SU-DHL-6 (cell line): Measurements from ENCODE around the gene PILRA.

Experiments used
- H2AFZ ChIP-seq: fragments of 200-600 bp; sonication (generic); 2 replicates; pipeline ENCODE4 v1.6.1; 2014; ENCODE audit warnings: low read depth, mild to moderate bottlenecking, moderate library complexity, mixed read lengths, antibody characterized with exemption, low read length; ENCODE audit not compliant: severe bottlenecking
- H3F3A ChIP-seq: fragments of 200-600 bp; shearing (Covaris generic); 2 replicates; pipeline ENCODE4 v1.6.0; 2016; ENCODE audit warnings: antibody characterized with exemption, mild to moderate bottlenecking; ENCODE audit not compliant: insufficient read depth
- H3K27ac ChIP-seq: fragments of 200-600 bp; sonication (generic); 2 replicates; pipeline ENCODE4 v1.5.1; 2016; ENCODE audit warnings: low read depth, mild to moderate bottlenecking, low read length, moderate library complexity, mixed read lengths
- H3K27me3 ChIP-seq: fragments of 200-600 bp; sonication (generic), shearing (Covaris generic); 2 replicates; pipeline ENCODE4 v1.6.0; 2014; ENCODE audit warnings: mild to moderate bottlenecking, low read length
- H3K36me3 ChIP-seq: fragments of 200-600 bp; sonication (generic); 2 replicates; pipeline ENCODE4 v1.6.1; 2014; ENCODE audit warnings: mild to moderate bottlenecking, low read length, mixed read lengths
- H3K4me2 ChIP-seq: fragments of 300-600, 200-600 bp; shearing (Covaris generic), sonication (generic); 2 replicates; pipeline ENCODE4 v1.6.0; 2014; ENCODE audit warnings: low read length, low read depth, mild to moderate bottlenecking; ENCODE audit not compliant: poor library complexity, severe bottlenecking
- H3K4me3 ChIP-seq: fragments of 200-600 bp; sonication (generic); 2 replicates; pipeline ENCODE4 v1.5.1; 2014; ENCODE audit warnings: antibody characterized with exemption, low read length, mild to moderate bottlenecking, mixed read lengths; ENCODE audit not compliant: insufficient read depth, poor library complexity, severe bottlenecking
- H3K79me2 ChIP-seq: fragments of 200-600 bp; sonication (generic); 2 replicates; pipeline ENCODE4 v1.6.1; 2014; ENCODE audit warnings: mild to moderate bottlenecking, low read length, moderate library complexity; ENCODE audit not compliant: insufficient read depth
- H3K9ac ChIP-seq: fragments of 200-600 bp; sonication (generic); 2 replicates; pipeline ENCODE4 v1.7.0; 2014; ENCODE audit warnings: mild to moderate bottlenecking, low read length
- H3K9me2 ChIP-seq: fragments of 200-600 bp; sonication (generic); replicated peaks from 2 replicates; pipeline ENCODE4 v1.6.1; 2014; ENCODE audit warnings: low read length; ENCODE audit not compliant: insufficient read depth
- H3K9me3 ChIP-seq: fragments of 200-600 bp; sonication (generic); 2 replicates; pipeline ENCODE4 v1.6.1; 2014; ENCODE audit warnings: low read length, mixed read lengths; ENCODE audit not compliant: insufficient read depth
- H4K20me1 ChIP-seq: fragments of 200-600 bp; sonication (generic); 2 replicates; pipeline ENCODE4 v1.6.1; 2014; ENCODE audit warnings: low read depth, mild to moderate bottlenecking, antibody characterized with exemption, low read length, moderate library complexity, mixed read lengths
- CTCF ChIP-seq: fragments of 200-600 bp; sonication (generic); IDR thresholded peaks from one replicate; pipeline ENCODE4 v1.5.1; 2017; ENCODE audit warnings: antibody characterized with exemption, mild to moderate bottlenecking, low read length, moderate library complexity; ENCODE audit not compliant: insufficient read depth, poor library complexity, severe bottlenecking
- EZH2phosphoT487 ChIP-seq: fragments of 200-600 bp; sonication (generic), shearing (Covaris generic); conservative IDR thresholded peaks from 2 replicates; pipeline ENCODE4 v1.6.1; 2018; ENCODE audit warnings: mild to moderate bottlenecking, antibody characterized with exemption, low read length, moderate library complexity, mixed read lengths

PILRA gene

GRCh38 chr7:100389437-100390088, 16.3 kb downstream of the PILRA start:
- TF ChIP-seq CTCF, result no peak
- TF ChIP-seq EZH2phosphoT487, result no peak
- H3K36me3 ChIP-seq, result no peaks in the 10 kb centered on the region
- no peak overlapping the region for H3K27ac ChIP-seq
- H3F3A ChIP-seq, result no peaks in the 10 kb centered on the region
- H3K9me2 ChIP-seq, result no peaks in the 10 kb centered on the region
- H3K4me2 ChIP-seq, result no peak overlapping the region
- H3K4me3 ChIP-seq, result no peak overlapping the region
- H3K27me3 ChIP-seq, result no peaks in the 10 kb centered on the region
- H2AFZ ChIP-seq, result no peak overlapping the region
- no peaks in the 10 kb centered on the region for H3K79me2 ChIP-seq
- H3K9ac ChIP-seq, result no peak overlapping the region
- no peaks in the 10 kb centered on the region for H3K9me3 ChIP-seq
- H4K20me1 ChIP-seq, result no peaks in the 10 kb centered on the region

GRCh38 chr7:100390286-100391009, 17.2 kb downstream of the PILRA start:
- no peaks in the 10 kb centered on the region for H3K9me2 ChIP-seq
- H4K20me1 ChIP-seq, result no peaks in the 10 kb centered on the region
- H3K9ac ChIP-seq, result no peak overlapping the region
- H3F3A ChIP-seq, result no peaks in the 10 kb centered on the region
- H3K4me2 ChIP-seq, result no peak overlapping the region
- TF ChIP-seq EZH2phosphoT487 (no peak), CTCF (no peak)
- no peaks in the 10 kb centered on the region for H3K27me3 ChIP-seq
- no peaks in the 10 kb centered on the region for H3K79me2 ChIP-seq
- H2AFZ ChIP-seq, result no peak overlapping the region
- no peak overlapping the region for H3K4me3 ChIP-seq
- H3K9me3 ChIP-seq, result no peaks in the 10 kb centered on the region
- no peak overlapping the region for H3K27ac ChIP-seq
- H3K36me3 ChIP-seq, result no peaks in the 10 kb centered on the region

GRCh38 chr7:100393233-100393905, 20.1 kb downstream of the PILRA start:
- no peak overlapping the region for H3K4me3 ChIP-seq
- H3K27ac ChIP-seq, result no peak overlapping the region
- no peaks in the 10 kb centered on the region for H3K27me3 ChIP-seq
- no peak overlapping the region for H3K4me2 ChIP-seq
- no peaks in the 10 kb centered on the region for H3K79me2 ChIP-seq
- no peaks in the 10 kb centered on the region for H3F3A ChIP-seq
- H3K9ac ChIP-seq, result no peak overlapping the region
- no peaks in the 10 kb centered on the region for H3K9me2 ChIP-seq
- H3K36me3 ChIP-seq, result no peaks in the 10 kb centered on the region
- H4K20me1 ChIP-seq, result no peaks in the 10 kb centered on the region
- TF ChIP-seq CTCF (no peak), EZH2phosphoT487 (no peak)
- H2AFZ ChIP-seq, result no peak overlapping the region
- H3K9me3 ChIP-seq, result no peaks in the 10 kb centered on the region
